Thymus (tissue), 11 donors: ENCODE results near the gene SLC6A19. TPM values are rescaled to one million over a fixed set of nuclear protein-coding genes. Genes with fewer than 3 reads are reported as not detected.

Experiments
- DNase-seq, 9 donors: peaks; one replicate each; pipeline ENCODE4 v3.0.0-alpha.2; 2013; ENCODE audit warnings: low spot score in 9 of 9, low read depth in 6 of 9, missing footprints in 1 of 9
- H3K27ac ChIP-seq, 2 donors: one replicate each; pipeline ENCODE4 v1.5.1; 2013; ENCODE audit warnings: control low read depth in 1 of 2, low read depth in 1 of 2, low read length in 1 of 2, mild to moderate bottlenecking in 1 of 2, moderate library complexity in 1 of 2
- H3K27me3 ChIP-seq, 2 donors: one replicate each; pipeline ENCODE4 v1.5.1; 2013; ENCODE audit warnings: low read length in 1 of 2; ENCODE audit not compliant: control insufficient read depth in 2 of 2, insufficient read depth in 1 of 2
- H3K36me3 ChIP-seq, 2 donors: one replicate each; pipeline ENCODE4 v1.5.1; 2013; ENCODE audit warnings: low read length in 1 of 2, mild to moderate bottlenecking in 1 of 2, moderate library complexity in 1 of 2; ENCODE audit not compliant: control insufficient read depth in 2 of 2, insufficient read depth in 2 of 2
- H3K4me1 ChIP-seq, 2 donors: one replicate each; pipeline ENCODE4 v1.5.1; 2013; ENCODE audit warnings: low read length in 2 of 2; ENCODE audit not compliant: control insufficient read depth in 2 of 2, insufficient read depth in 2 of 2
- H3K4me3 ChIP-seq, 2 donors: one replicate each; pipeline ENCODE4 v1.5.1; 2013; ENCODE audit warnings: low read length in 2 of 2, control low read depth in 1 of 2, mild to moderate bottlenecking in 1 of 2
- H3K9me3 ChIP-seq, 2 donors: one replicate each; pipeline ENCODE4 v1.5.1; 2013; ENCODE audit warnings: low read length in 1 of 2, mild to moderate bottlenecking in 1 of 2; ENCODE audit not compliant: control insufficient read depth in 2 of 2, insufficient read depth in 1 of 2
- WGBS: extraction: QIAGEN DNeasy Blood & Tissue Kit; methylation state at CpG from one replicate; pipeline ENCODE4 v1.1.7; 2013; 5-methylcytosine and 5-hydroxymethylcytosine counted together
- polyA plus RNA-seq: library from polyadenylated mRNA; stranded (reverse); fragments of 200-250 nt; gene quantifications from one replicate; pipeline ENCODE4 v1.2.3, GENCODE V29; 2013
- total RNA-seq: library from RNA; stranded (reverse); fragments of 120-200 nt; gene quantifications from one replicate; pipeline ENCODE4 v1.2.4, GENCODE V29; 2013
- donor health status: healthy.

The SLC6A19 gene
- total and polyA plus RNA-seq, 2 donors = 0.09 to 0.16 TPM

DNA sequence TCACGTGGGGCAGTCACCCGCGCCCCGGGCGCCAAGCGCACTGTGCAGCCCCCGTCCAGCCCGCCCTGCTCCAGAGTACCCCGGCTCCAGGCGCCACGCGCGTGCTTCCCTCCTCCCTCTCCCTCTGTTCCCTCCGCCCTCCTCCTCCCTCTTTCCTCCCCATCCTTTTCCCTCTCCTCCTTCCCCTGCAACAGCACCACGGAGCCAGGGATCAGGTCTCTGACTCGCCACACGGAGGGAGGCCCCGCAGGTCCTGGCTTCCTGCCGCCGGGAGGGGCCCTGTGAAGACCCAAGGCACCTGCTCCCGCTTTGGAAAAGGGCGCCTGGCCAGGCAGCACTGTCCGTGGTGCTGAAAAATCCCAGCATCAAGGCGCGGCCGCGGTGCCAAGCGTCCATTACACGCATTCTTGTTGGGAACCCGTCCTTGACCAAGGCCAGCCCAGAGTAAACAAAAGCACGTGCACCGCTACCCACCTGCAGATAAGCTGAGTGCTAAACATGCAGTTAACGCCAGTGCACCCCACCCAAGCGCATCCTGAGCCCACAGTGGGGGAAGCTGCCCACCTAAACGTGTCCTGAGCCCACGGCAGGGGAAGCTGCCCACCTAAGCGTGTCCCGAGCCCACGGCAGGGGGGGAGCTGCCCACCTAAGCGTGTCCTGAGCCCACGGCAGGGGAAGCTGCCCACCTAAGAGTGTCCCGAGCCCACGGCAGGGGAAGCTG is 45.5 kb downstream of the SLC6A19 start:
- H3K27ac ChIP-seq = no peak overlapping the region
- H3K9me3 ChIP-seq = peaks cover 1 to 11% of the 10 kb centered on the region in 2 donors
- 30% methylated on average over 43 of the region's 43 CpGs for WGBS
- peaks cover 20 to 54% of the 10 kb centered on the region in 2 donors for H3K27me3 ChIP-seq
- H3K36me3 ChIP-seq = no peaks in the 10 kb centered on the region
- H3K4me1 ChIP-seq = peaks cover 18 to 23% of the 10 kb centered on the region in 2 donors
- no peak overlapping the region for H3K4me3 ChIP-seq
- peak; percentile 26 to 72 (median 54) for DNase-seq

DNA sequence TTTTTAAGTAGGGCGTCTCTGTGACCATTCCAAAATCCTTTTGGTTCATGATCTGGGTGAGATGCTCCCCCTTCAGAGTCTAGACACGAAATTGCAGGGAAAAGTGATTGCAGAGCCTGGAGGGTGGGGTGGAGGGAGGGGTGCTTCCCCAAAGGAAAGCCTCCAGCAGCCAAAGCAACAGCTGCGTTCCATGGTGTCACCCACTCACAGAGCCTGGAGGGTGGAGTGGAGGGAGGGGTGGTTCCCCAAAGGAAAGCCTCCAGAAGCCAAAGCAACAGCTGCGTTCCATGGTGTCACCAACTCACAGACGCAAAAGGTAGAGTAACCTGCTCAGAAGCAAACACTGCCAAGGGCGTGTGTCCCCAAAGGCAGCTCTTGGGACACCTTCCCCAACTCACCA is 46.4 kb downstream of the SLC6A19 start:
- Histone ChIP-seq H3K4me1 (peaks cover 19 to 23% of the 10 kb centered on the region in 2 donors), H3K27ac (no peak overlapping the region), H3K4me3 (no peak overlapping the region), H3K36me3 (no peaks in the 10 kb centered on the region), H3K9me3 (peaks cover 1 to 11% of the 10 kb centered on the region in 2 donors), H3K27me3 (peaks cover 20 to 52% of the 10 kb centered on the region in 2 donors)
- DNase-seq = no peak
- 87% methylated on average over 6 of the region's 6 CpGs for WGBS

DNA sequence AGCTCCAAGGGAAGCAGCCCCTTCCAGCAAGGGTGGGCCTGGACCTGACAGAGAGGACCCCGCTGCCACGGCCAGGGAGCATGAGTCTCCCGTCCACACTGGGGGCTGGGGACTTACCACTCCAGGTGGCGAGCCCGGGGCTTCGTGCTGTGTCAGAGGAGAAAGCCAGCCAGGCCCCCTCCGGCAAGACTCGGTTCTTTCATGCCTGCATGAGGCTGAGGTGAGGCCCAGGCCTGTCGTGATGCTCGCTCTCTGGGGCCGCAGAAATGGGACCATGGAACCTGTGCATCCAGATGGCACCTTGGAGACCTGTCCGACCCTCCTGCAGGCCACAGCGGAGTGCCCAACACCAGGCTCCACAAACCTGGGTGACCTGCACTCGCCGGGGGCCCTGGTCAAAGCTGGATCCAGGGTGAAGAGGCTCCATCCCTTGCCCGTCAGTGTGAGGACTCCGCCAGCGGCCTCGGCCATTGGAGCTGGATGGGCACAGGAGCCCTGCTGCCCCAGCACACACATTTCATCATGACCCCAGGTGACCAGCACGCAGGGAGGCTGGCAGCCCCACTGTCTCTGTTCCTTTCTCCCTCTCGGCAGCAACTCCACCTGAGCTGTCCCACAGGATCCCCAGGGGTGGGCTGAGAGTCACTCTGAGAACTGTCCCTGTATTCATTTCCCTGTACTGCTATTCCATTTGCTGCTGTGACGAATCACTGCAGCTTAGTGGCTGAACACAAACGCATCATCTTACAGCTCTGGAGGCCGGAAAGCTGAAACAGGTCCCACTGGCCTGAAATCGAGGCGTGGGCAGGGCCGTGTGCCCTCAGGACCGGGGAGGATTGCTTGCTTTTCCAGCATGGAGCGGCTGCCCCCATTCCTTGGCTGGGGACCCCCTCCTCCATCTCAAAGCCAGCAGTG is 48.2 kb downstream of the SLC6A19 start:
- Histone ChIP-seq H3K4me1 (peaks cover 24% of the 10 kb centered on the region in 2 donors), H3K4me3 (no peak overlapping the region), H3K36me3 (no peaks in the 10 kb centered on the region), H3K27me3 (peaks cover 20 to 39% of the 10 kb centered on the region in 2 donors), H3K27ac (no peak overlapping the region), H3K9me3 (peaks cover 1 to 11% of the 10 kb centered on the region in 2 donors)
- no peak for DNase-seq
- 90% methylated on average over 29 of the region's 29 CpGs for WGBS

DNA sequence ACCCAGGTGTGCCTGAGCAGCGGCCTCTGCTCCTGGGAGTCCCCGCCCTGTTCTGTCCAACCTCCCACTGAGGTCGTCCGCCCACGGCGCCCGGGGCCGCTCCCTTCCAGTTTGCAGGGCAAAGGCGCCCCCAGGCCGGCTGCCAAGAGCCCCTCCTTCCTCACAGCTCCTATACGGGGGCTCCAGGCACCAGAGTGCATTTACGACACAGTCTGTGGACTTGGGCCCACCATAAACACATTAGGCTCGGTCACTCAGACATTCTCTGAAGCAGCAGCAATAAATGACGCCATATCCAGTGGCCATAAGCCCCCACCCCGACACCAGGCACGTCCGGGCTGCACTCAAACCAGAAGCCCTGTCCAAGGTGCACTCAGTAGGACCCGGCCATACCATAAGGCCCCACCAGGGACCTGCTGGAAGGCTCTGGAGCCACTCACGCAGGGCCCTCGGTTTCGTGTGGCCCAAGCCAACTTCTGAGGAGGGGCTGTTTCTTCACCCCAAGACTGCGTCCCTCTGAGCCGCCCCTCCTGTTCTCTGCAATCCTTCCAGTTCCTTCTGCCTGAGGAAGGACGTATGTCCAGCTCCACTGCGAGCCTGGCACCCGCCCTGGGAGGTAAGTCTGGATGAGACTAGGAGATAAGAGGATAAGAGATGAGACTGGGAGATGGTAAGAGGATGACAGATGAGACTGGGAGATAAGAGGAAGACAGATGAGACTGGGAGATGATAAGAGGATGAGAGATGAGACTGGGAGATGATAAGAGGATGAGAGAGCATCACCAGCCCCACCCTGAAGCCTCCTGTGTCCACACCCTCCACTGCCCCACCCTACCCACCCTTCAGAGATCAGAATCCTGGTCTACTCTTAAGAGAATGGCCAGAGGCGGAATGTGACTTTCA is 50.5 kb downstream of the SLC6A19 start:
- peaks cover 0 to 16% of the 10 kb centered on the region in 2 donors for H3K27me3 ChIP-seq
- no peak for DNase-seq
- WGBS = 89% methylated on average over 27 of the region's 27 CpGs
- H3K9me3 ChIP-seq = peaks cover 1 to 4% of the 10 kb centered on the region in 2 donors
- H3K36me3 ChIP-seq = no peaks in the 10 kb centered on the region
- H3K4me3 ChIP-seq = no peak overlapping the region
- peaks cover 30 to 35% of the 10 kb centered on the region in 2 donors for H3K4me1 ChIP-seq
- H3K27ac ChIP-seq = no peak overlapping the region

DNA sequence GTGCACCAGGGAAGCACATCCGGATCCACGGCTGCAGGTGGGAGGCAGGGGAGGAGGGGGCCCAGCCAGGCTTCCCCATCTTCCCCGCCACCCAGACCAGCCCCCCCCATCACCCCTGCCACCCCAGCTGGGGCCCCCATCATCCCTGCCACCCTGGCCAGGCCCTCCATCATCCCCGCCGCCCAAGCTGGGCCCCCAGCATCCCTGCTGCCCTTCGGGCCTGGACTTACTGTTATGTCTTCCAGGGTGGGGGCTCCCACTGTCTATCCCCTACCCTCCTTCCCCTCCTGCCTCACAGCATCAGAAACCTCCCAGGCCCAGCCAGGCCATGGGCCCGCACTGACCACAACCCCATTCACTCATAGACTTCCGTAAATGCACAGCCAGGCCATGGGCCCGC is 51.3 kb downstream of the SLC6A19 start:
- no peaks in the 10 kb centered on the region for H3K36me3 ChIP-seq
- no peak overlapping the region for H3K4me3 ChIP-seq
- H3K4me1 ChIP-seq = peaks cover 24 to 35% of the 10 kb centered on the region in 2 donors
- H3K27ac ChIP-seq = no peak overlapping the region
- 99% methylated on average over 9 of the region's 9 CpGs for WGBS
- DNase-seq = no peak
- H3K27me3 ChIP-seq = peaks cover 0 to 9% of the 10 kb centered on the region in 2 donors
- H3K9me3 ChIP-seq = peaks cover 0 to 1% of the 10 kb centered on the region in 2 donors

DNA sequence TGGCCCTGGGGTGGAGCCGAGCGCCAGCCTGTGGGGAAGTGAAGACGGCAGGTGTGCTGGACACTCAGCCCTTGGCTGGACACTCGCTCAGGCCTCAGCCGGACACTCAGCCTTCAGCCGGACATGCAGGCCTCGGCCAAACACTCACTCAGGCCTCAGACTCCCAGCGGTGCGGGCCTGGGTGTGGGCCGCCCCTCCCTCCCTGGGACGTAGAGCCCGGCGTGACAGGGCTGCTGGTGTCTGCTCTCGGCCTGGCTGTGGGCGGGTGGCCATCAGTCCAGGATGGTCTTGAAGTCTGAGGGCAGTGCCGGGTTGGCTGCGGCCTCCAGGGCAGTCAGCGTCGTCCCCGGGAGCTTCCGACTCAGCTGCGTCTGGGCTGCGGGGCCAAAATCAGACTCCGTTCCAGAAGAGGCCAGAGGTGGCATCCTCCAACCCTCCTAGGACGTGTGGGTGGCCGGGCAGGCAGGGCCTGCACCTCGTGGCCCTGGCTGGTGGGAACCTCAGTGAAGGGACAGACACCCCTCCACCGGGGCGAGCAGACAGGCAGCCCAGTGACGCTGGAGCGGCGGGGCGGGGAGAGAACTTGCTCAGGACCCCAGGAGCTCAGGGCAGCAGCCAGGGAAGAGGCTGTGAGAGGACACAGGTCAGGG is 52.2 kb downstream of the SLC6A19 start:
- no peak overlapping the region for H3K27ac ChIP-seq
- 97% methylated on average over 33 of the region's 33 CpGs for WGBS
- H3K4me3 ChIP-seq = no peak overlapping the region
- DNase-seq = no peak
- no peaks in the 10 kb centered on the region for H3K36me3 ChIP-seq
- H3K4me1 ChIP-seq = peaks cover 24 to 35% of the 10 kb centered on the region in 2 donors
- H3K27me3 ChIP-seq = peaks cover 0 to 2% of the 10 kb centered on the region in 2 donors
- H3K9me3 ChIP-seq = no peaks in the 10 kb centered on the region

DNA sequence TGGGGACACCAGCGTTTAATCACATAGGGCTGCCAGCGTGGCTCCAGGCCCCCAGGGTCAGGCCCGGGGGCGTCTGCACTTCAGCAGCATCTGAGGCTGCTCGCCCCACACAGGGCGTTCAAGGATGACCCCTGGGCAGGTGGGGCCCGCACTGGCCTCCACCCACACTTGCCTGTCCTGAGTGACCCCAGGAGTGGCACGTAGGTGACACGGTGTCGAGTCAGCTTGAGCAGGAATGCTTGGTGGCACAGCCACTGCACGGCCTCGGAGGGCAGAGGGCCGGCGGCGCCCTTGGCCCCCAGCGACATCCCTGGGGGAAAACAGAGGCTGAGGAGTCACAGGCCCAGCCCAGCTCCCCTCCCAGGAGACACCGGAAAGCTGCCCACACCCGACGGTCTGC is 52.8 kb downstream of the SLC6A19 start:
- no peak for DNase-seq
- Histone ChIP-seq H3K4me3 (no peak overlapping the region), H3K27ac (no peak overlapping the region), H3K27me3 (no peaks in the 10 kb centered on the region), H3K4me1 (peaks cover 24 to 35% of the 10 kb centered on the region in 2 donors), H3K36me3 (no peaks in the 10 kb centered on the region), H3K9me3 (no peaks in the 10 kb centered on the region)
- WGBS = 98% methylated on average over 19 of the region's 19 CpGs

DNA sequence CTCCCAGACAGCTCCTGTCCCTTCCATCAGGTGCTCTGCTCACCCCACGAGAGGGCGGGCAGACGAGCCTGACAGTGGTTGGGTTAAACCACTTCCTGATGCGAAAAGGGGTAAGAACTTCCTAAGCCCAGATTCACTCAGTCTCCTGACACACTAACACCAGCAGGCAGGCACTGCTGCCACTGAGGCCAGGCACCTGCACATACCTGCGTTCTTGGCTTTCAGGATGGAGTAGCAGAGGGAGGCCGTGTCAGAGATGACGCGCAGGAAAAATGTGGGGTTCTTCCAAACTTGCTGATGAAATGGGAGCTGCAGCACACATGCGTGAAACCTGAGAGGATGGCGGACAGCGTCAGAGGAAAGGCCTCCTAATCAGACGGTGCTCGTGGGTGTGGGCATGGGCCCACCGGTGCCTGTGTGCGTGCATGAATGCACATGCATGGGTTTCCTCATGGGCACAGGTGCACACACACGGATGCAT is 53.7 kb downstream of the SLC6A19 start:
- Histone ChIP-seq H3K4me3 (no peak overlapping the region), H3K36me3 (no peaks in the 10 kb centered on the region), H3K27ac (peak overlapping the region; percentile 32 to 56), H3K9me3 (peaks cover 0 to 3% of the 10 kb centered on the region in 2 donors), H3K4me1 (peaks cover 22 to 33% of the 10 kb centered on the region in 2 donors), H3K27me3 (no peaks in the 10 kb centered on the region)
- WGBS = 48% methylated on average over 16 of the region's 16 CpGs
- DNase-seq = peak; percentile 33 to 88 (median 48)
